NCI-H128 (cell line): ENCODE measurements around the gene SLC19A1.

Experiments
- DNase-seq: peaks from one replicate; lab custom pipeline; 2025; ENCODE audit not compliant: unreplicated experiment; lab: John Stamatoyannopoulos, UW

Gene SLC19A1

DNA sequence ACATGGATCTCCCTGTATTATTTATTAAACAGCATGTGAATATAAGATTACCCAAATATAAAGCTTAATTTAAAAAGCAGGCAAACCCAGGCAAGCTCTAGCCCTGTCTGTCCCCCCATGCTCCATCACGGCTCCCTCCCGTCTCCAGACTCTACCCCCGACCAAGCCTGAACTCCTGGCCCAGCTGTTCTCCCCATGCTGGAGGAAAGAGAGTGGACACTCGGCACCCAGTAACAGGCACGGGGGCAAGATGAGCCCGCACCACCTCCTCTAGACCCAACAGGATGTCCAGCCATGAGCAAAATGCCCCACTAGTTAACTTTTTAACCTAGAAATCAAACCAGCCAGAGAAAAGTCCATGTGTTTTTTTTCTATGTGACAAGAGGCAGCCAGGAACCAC, 19.3 kb downstream of the SLC19A1 start:
- no peak for DNase-seq

DNA sequence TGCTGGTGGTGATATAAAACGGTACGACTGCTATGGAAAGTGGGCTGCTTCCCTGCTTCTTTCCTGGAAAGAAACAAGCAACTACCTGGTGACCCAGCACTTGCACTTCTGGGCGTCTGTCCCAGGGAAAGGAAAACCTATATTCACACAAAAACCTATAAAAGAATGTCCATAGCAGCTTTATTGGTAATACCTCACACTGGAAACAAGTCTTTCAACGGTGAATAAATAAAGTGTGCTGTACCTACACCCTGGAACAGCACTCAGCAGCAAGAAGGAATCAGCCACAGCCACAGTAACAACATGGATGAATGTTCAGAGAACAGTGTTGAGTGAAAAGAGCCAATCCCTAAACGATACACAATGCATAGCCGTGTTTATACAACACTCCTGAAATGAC, 19.9 kb downstream of the SLC19A1 start:
- DNase-seq: no peak

DNA sequence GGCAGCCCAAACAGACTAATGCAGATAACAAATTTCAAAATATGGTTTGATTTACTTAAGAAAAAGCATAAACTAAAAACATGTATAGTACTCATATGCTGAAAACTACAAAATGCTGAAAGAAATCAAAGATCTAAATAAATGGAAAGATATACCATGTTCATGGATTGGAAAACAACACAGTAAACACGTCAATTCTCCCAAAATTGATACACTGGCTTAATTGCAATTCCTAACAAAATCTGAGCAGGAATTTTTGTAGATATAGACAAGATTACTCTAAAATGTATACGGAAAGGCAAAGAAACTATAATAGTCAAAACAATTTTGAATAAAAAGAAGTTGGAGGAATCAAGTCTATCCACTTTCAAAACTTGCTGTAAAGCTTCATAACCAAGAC, 21.0 kb downstream of the SLC19A1 start:
- no peak for DNase-seq

DNA sequence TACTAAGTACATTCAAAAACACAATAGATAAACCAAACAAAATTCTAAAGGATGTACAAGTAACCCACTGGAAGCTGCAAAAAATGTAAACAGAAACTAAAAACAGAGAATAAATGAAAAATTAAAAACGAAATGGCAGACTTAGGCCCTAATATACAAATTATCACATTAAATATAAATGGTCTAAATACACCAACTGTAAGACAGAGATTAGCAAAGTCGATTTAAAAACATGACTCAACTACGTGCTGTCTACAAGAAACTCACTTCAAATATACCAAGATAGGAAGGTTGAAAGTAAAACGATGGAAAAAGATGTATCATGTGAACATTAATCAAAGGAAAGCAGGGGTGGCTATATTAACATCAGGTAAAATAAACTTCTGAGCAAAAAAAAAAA, 23.1 kb downstream of the SLC19A1 start:
- DNase-seq: no peak

DNA sequence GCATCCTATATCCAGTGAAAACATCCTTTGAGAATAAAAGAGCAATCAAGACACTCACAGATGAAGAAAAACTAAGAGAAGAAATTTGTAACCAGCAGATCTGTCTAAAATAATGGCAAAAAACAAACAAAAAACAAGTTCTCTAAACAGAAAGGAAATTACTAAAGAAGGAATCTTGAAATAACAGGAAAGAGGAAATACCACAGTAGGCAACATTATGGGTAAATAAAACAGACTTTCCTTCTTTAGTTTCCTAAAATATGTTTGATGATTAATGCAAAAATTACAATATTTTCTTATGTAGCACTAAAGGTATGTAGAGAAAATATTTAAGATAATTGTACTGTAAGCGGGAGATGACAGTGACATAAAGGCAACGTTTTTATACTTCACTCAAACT, 23.5 kb downstream of the SLC19A1 start:
- DNase-seq: no peak

DNA sequence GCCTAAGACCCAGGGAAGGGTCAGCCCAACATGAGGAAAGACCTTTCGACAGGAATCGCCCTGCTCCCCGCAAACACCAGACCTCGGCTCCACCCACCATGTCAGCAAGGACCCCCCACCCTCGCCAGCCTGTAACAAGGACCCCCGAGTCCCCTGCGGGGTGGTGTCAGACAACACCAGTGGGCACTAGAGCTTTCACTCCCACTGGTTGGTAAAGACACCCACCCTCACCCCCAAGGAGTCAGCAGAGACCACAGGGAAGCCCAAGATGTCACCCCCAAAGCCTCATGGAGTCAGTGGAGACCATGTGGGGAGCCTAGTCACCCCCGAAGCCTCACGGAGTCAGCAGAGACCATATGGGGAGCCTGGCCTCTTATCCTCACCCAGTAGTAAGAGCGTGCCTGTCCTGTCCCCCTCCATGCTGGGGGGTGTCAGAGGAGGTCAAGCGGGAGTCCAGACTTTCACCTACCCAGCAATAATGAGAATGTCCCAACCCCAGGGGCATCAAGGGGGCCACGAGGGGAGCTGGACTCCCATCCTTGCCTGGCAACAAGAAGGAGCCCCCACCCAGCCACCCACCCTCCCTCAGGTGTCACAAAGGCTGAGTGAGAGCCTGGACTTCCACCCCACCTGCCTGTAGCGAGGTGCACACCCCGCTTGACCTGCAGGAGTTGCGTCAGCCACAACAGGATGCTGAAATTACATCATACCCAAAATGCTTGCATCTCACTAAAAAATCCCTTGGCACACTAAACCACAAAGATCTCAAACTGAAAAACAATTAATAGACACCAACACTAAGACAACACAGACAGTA, 24.8 kb downstream of the SLC19A1 start:
- no peak for DNase-seq

DNA sequence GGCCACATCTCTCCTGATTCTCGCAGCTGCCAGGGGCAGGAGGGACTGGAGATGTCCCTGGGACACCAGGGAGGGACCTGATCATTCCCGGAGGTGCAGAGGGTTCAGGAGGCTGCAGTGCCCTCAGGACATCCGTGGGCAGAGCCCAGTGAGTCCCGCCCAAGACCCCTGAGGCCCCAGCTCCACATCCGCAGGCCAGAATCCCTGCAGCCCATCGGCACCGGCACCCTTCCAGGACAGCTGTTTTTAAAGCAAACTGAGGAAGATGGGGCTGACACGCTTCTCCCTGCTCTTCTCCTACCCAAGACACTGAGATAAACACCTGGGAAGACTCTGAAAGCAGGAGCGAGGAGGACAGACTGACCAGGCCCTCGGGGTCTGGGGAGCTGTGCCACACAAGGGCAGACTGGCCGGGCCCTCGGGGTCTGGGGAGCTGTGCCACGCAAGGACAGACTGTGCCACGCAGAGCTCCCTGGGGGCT, 25.5 kb downstream of the SLC19A1 start:
- no peak for DNase-seq

DNA sequence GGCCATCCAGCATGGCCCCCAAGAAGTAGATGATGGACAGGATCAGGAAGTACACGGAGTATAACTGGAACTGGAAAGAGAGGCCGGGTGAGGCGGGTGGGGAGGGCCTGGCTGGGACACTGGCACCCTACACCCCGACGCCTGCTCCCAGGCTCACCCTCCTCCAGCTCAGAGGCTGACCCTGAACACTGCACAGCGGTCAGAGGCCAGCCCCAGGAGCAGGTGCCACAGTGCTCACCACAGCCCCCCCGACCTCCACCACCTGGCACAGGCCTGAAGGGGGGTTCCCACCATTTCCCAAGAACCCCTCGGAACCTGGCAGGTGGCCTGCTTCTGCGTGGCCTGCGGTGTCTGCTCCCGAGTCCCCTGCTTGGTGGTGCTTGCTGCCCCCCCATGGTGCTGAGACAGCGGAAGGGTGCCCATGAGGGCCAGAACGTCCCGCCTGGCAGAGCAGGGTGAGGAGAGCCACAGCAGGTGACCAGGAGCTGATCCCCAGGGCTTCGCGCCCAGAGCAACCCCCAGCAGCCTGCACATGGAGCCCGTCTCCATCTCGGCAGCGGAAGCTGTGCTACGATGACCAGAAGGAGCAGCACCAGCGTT, 26.1 kb downstream of the SLC19A1 start:
- DNase-seq: no peak

DNA sequence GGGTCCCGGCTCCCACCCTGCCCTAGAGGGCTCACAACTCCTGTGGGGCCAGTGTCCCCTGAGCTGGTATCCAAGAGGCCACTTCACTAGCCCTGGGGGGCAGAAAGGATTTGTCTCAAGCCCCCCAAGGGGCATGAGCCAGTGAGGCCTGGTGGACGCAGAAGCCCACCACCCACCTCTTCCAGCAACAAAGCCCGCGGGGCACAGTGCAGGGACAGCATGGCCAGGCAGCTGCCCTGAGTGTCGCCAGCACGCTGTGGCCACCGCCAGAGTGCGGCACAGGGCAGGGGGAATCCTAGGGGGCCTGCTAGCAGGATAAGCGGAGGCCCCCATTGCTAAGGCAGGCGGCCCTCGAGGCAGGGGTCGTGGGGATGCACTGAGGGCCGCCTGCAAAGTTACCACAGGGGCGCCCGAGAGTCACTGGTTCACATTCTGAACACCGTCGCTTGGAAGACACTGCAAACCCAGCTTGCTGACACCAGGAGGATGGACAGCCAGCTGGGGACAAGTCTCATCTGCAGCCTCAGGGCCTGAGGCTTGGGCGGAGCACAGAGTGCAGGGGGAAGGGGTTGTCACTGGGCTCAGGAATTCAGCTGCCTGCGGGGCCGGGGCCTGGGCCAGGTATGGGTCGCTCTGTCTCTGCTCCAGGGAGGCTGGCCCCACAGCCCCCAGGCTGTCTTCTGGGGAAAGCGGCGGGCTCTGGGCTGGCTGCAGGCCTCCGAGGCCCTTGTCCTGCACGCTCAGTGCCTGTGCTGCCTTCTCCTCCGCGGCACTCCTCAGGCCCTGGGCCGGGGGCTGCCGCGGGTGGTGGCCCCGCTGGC, 26.8 kb downstream of the SLC19A1 start:
- no peak for DNase-seq

DNA sequence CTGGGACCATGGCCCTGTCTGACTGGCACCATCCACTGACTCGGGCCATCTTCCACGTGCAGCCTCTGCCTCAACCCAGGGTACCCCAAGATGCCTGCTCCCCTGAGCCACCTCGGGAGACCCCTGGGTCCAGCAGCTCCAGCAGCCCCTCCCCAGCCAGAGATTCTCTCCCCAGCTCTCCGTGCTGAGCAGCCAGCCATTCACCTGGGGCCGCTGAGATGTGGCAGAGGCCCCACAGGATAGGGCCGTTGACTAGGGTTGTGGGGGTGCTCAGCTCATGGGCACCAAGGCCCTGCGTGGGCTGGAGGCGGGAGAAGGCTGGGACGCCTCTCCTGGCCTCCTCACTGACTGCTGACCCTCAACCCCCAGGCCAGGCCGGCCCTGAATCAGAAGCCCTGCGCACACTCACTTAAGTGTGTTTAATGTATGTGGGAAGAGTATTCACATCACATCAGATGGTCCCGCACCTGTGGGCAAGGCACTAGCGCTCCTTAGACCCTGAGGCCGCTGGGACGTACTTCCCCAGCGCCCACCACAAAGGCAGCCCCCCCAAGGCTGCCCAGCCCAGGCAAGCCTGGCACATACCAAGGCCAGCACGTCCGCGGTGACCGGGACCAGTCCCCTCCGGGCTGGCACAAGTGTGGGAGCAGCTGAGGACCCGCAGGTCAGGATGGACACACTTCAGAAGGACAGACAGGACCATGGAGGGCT, 27.8 kb downstream of the SLC19A1 start:
- DNase-seq: no peak

DNA sequence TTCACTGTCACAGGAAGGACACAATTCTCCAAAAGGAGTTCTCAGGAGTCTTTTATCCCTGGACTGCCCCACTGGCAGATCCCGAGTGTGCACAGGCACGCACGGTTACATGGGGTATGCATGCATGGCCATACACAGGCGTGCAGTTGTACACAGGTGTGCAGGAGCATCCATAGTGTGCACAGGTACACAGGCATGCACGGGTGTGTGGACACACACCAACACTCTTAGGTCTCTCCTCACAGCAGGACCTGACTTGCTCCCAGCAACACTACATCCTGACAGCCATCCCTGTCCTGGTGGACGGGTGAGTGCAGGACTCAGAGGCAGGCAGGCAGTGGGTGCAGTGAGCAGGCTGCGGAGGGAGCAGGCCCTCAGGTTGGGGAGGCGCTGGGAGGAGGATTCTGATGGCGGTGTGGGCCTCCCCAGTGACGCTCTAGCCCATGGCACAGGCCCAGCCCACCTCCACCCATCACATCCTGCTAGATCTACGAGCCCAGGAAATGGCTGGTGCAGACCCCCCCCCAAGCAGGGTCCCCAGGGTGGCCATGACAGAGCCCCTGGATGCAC, 28.4 kb downstream of the SLC19A1 start:
- DNase-seq: no peak

DNA sequence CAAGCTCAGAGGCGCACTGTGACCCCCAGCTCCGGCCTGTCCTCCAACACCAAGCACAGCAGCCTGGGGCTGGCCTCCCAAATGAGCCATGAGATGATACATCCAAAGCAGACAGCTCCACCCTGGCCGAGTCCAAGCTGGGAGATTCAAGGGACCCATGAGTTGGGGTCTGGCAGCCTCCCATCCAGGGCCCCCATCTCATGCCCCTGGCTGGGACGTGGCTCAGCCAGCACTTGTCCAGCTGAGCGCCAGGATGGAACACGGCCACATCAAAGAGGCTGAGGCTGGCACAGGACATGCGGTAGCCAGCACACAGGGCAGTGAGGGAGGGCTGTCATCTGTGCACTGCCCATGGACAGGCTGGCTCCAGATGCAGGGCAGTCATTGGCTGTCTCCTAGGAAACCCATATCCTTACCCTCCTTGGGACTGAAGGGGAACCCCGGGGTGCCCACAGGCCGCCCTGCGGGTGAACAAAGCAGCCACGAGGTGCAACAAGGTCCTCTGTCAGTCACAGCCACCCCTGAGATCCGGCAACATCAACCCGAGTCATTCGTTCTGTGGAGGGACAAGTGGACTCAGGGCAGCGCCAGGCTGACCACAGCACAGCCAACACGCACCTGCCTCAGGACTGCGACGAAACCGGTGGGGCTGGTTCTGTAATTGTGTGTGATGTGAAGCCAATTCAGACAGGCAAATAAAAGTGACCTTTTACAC, 29.1 kb downstream of the SLC19A1 start:
- no peak for DNase-seq

DNA sequence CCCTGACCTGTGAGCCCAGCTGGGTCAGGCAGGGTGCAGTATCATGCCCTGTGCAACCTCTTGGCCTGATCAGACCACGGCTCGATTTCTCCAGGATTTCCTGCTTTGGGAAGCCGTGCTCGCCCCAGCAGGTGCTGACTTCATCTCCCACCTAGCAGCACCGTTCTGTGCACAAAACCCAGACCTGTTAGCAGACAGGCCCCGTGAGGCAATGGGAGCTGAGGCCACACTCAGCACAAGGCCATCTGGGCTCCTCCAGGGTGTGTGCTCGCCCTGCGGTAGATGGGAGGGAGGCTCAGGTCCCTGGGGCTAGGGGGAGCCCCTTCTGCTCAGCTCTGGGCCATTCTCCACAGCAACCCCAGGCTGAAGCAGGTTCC, 29.6 kb downstream of the SLC19A1 start:
- DNase-seq: no peak

DNA sequence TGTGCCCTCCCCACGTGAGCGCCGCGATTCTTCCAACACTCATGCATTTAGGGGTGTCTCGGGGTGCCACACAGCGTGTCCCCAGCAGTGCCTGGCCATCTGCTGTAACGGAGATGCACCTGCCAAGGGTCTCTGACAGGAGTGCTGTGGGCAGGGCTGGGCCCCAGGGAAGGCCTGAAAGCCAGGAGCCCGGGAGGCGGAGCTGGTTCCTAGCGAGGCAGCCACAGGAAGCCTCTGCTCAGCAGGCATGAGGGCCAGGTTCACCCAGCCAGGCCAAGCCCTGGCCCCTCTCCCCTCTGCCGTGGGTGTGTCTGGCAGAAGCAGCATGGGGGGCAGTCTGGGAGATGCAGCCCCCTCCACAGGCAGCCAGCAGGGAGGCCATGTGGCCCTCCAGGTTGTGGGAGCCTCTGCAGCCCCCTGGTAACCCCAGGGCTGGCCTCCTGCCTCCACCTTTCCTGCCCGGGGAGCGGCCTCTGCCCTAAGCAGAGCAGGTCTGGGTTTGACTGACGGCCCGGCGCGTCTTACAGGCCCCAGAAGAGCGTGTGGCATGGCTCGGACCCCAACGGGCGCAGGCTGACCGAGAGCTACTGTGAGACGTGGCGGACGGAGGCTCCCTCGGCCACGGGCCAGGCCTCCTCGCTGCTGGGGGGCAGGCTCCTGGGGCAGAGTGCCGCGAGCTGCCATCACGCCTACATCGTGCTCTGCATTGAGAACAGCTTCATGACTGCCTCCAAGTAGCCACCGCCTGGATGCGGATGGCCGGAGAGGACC, 30.4 kb downstream of the SLC19A1 start:
- DNase-seq: no peak

DNA sequence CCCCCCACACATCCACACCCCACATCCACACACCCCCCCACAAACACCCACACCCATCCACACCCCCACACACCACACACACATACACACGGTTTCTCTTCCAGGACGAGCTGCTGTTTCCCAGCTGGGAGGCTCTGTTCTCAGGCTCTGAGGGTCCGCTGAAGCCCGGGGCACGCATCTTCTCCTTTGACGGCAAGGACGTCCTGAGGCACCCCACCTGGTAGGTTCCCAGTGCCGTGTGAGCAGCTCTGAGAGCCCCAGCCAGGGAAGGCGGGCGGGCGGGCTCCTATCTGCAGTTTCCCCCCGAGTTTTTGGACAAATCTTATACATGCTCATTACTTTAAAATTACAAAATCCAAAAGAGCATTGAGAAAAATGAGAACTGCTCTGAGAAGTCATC, 31.2 kb downstream of the SLC19A1 start:
- no peak for DNase-seq

DNA sequence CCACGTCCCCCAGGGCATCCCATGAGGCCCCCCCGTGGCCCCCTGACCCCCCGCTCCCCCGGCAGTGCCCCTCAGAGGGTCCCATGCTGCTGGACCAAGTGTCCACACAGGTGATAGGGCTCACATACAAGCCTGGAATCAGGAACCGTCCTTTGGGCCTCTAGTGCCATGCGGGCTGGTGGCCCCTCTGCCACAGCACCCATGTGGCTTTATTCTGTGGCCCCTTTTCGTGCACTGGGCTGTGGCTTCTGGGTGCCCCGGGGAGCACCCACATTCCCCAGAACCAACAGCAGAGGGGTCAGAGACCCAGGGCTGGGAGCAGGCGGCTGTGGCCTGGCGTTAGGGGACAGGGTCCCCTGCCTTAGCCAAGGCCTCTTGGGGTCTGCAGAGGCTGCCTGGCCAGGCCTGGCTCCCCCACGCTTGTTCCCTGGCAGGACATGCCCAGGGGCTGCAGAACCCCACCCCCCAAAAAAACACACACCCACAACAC, 31.7 kb downstream of the SLC19A1 start:
- no peak for DNase-seq

DNA sequence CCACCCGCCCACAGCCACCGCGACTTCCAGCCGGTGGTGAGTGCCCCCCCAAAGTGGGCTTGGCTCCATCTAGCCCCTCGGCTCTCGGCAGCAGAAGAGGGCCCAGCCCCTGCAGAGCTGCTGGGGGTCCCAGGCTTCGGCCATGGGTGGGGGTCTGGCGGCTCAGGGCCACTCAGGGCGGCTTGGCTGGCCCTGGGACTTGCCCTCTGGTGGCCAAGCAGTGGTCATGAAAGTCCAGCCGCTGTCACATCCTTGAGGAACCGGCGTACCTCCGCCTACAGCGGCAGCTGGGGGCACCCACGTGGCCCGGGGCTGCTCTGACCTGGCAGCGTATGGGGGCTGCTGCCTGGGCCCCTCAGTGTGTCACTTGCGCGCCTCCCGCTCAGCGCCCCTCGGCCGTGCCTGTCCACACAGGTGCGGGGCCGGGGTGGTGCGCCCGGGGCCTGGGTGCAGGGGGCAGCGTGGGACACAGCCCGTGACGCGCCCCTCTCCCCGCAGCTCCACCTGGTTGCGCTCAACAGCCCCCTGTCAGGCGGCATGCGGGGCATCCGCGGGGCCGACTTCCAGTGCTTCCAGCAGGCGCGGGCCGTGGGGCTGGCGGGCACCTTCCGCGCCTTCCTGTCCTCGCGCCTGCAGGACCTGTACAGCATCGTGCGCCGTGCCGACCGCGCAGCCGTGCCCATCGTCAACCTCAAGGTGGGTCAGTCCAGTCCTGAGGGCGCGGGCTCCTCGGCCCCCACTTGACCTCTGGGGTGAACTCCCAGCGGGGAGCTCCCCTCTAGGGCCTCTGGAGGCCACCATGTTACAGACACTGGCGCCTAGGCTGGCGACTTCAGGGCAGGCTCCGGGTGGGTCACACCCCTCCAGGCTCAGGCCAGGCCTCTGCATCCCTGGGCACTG, 32.4 kb downstream of the SLC19A1 start:
- DNase-seq: no peak
